Measurements from ENCODE around the gene ARHGAP10. TPM values are rescaled to one million over a fixed set of nuclear protein-coding genes. Genes with fewer than 3 reads are reported as not detected.

ARHGAP10 gene
- total RNA-seq, 1 donor from 2014 or later = 111 TPM

DNA sequence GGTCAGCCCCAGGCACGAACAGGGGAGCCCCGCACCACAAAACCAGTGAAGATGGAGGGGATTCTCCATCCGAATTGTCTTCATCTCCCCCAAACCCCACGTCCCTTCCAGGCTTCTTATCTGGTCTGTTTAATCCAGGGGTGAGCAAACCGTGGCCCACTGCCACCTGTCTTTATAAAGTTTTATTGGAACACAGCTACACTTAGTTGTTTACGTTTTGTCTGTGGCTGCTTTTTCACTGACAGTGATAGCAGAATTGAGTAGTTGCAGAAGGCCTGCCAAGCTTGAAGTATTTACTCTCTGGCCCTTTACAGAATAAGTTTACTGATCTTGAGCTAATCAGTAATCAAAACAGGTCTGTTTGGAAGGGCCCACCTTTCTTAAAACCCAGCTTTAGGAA lies 324.0 kb downstream of the ARHGAP10 start:
- TF ChIP-seq, protein P1, sequence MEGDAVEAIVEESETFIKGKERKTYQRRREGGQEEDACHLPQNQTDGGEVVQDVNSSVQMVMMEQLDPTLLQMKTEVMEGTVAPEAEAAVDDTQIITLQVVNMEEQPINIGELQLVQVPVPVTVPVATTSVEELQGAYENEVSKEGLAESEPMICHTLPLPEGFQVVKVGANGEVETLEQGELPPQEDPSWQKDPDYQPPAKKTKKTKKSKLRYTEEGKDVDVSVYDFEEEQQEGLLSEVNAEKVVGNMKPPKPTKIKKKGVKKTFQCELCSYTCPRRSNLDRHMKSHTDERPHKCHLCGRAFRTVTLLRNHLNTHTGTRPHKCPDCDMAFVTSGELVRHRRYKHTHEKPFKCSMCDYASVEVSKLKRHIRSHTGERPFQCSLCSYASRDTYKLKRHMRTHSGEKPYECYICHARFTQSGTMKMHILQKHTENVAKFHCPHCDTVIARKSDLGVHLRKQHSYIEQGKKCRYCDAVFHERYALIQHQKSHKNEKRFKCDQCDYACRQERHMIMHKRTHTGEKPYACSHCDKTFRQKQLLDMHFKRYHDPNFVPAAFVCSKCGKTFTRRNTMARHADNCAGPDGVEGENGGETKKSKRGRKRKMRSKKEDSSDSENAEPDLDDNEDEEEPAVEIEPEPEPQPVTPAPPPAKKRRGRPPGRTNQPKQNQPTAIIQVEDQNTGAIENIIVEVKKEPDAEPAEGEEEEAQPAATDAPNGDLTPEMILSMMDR (IDR thresholded peaks at IDR 0.05) = no peak
- Mint-ChIP-seq H3K36me3 (ENCODE audit: low read depth) (peaks cover 10% of the 10 kb centered on the region), H3K27me3 (ENCODE audit: low read depth) (no peaks in the 10 kb centered on the region), H3K4me1 (ENCODE audit: low read depth) (peaks cover 57% of the 10 kb centered on the region), H3K9me3 (ENCODE audit: low read depth) (no peaks in the 10 kb centered on the region), H3K4me3 (ENCODE audit: unreplicated experiment) (no peak overlapping the region), H3K27ac (ENCODE audit: unreplicated experiment) (peak overlapping the region; percentile 11)
- DNase-seq (ENCODE audit: low spot score) = no peak

DNA sequence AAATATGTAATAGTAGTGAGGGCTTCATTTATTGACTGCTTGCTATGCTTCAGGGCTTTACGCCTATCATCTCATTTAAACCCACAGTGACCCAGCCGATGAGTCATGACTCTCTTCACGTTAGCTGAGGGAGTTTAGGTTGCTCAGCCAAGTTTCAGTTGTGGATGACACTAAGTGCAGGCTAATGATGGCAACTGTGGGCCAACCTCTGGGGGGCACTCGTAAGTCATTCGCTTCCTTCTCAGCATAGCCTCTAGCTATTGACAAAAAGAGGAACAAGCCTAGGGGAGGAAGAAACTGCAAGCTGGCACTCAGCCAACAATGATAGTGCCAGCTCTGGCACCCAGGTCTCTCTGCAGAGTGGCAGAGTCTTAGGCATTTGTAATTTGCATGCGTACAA lies 325.0 kb downstream of the ARHGAP10 start:
- Mint-ChIP-seq H3K4me1 (ENCODE audit: low read depth) (peaks cover 65% of the 10 kb centered on the region), H3K27me3 (ENCODE audit: low read depth) (no peaks in the 10 kb centered on the region), H3K4me3 (ENCODE audit: unreplicated experiment) (no peak overlapping the region), H3K36me3 (ENCODE audit: low read depth) (peaks cover 10% of the 10 kb centered on the region), H3K9me3 (ENCODE audit: low read depth) (no peaks in the 10 kb centered on the region), H3K27ac (ENCODE audit: unreplicated experiment) (peak overlapping the region; percentile 9)
- no peak for DNase-seq (ENCODE audit: low spot score)
- TF ChIP-seq, protein P1 (IDR thresholded peaks at IDR 0.05) = no peak

DNA sequence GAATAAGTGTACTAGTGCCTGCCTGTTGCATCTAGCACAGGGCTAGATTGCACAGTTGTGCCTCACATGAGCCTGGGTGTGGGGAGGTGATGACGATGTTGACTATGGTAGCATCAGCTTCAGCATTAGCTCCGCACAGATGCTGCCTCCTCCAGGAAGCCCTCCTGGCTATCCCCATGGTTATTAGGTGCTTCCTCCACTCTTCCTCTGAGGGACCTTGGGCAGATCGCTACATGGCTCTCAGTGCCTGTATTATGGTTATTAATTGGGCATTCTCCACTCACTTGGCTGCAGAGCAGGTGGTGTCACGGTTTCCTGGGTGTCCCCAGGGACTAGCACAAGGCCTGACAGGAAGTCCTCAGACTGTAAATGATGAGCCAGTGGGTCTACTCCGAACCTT lies 325.6 kb downstream of the ARHGAP10 start:
- peaks cover 68% of the 10 kb centered on the region for H3K4me1 Mint-ChIP-seq (ENCODE audit: low read depth)
- TF ChIP-seq, protein P1 (IDR thresholded peaks at IDR 0.05) = no peak
- H3K4me3 Mint-ChIP-seq (ENCODE audit: unreplicated experiment) = no peak overlapping the region
- H3K27me3 Mint-ChIP-seq (ENCODE audit: low read depth) = no peaks in the 10 kb centered on the region
- peaks cover 13% of the 10 kb centered on the region for H3K36me3 Mint-ChIP-seq (ENCODE audit: low read depth)
- no peak for DNase-seq (ENCODE audit: low spot score)
- H3K27ac Mint-ChIP-seq (ENCODE audit: unreplicated experiment) = no peak overlapping the region
- no peaks in the 10 kb centered on the region for H3K9me3 Mint-ChIP-seq (ENCODE audit: low read depth)

DNA sequence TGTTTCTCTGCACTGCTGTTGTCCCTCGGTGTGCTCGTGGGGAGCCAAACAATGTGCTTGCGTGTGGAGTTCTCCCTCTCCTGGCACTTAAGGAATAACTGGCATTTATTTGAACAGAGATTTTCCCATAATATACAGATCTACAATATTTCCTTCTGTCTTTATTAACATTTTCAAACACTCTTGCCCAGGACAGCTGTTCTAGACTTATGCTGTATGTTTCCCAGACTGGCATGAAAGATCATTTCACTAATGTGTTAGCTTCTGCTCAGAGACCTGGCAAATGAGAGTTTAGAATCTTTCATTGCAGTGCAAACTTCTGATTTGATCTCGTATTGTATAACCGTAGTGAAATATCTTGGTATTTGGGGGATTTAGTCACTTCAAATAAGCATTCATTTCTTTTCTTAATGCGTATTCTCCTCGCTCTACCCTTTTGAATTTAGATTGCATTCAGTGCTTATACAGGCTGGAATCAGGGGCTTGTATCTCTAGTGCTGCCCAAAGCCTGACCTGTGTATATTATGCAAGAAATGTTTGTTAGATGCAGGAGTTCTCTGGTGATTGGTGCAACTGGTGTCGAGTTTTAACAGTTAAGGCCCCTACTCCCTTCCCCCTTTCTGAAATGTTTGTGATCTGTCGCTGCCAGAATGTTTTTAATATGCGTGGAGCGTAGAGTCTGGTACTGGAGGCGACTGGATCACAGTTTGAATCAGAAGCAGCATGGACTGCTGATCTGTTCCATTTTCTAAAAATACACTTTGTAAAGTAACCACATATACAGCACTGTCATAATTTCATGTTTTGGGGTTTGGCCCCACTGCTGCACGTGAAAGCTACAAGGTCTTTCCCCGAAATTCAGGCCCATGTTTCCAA lies 326.3 kb downstream of the ARHGAP10 start:
- H3K9me3 Mint-ChIP-seq (ENCODE audit: low read depth) = no peaks in the 10 kb centered on the region
- no peaks in the 10 kb centered on the region for H3K27me3 Mint-ChIP-seq (ENCODE audit: low read depth)
- H3K36me3 Mint-ChIP-seq (ENCODE audit: low read depth) = peaks cover 12% of the 10 kb centered on the region
- peaks cover 67% of the 10 kb centered on the region for H3K4me1 Mint-ChIP-seq (ENCODE audit: low read depth)
- no peak for DNase-seq (ENCODE audit: low spot score)
- H3K4me3 Mint-ChIP-seq (ENCODE audit: unreplicated experiment) = no peak overlapping the region
- H3K27ac Mint-ChIP-seq (ENCODE audit: unreplicated experiment) = no peak overlapping the region
- TF ChIP-seq, protein P1 (IDR thresholded peaks at IDR 0.05) = no peak

DNA sequence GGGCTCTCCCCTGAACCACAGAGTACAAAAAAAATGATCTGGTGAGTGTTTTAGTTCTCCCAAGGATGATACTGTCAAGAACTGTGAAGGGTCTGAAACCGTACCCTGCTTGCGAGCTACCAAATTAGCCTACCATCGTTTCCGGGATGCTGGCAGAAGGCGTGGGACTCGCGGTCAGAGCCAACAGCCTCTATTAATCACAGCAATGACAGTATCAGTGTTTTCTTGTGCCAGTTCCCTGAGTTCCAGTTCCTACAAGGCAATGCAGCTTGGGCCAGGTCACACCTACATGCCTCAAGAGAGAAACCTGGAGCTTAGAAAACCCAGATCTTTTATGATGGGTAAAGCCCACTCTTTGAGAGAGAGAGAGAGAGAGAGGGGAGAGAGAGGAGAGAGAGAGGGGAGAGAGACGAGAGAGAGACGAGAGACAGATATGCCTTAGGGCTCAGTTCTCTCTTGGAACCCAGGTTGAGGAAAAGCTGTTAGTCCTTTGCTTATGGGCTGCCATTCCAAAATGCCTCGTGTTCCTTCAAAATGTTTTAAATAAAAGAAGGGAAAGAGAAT lies 327.8 kb downstream of the ARHGAP10 start:
- DNase-seq (ENCODE audit: low spot score) = no peak
- TF ChIP-seq, protein P1 (IDR thresholded peaks at IDR 0.05) = no peak
- Mint-ChIP-seq H3K36me3 (ENCODE audit: low read depth) (peaks cover 19% of the 10 kb centered on the region), H3K4me1 (ENCODE audit: low read depth) (peaks cover 55% of the 10 kb centered on the region), H3K27me3 (ENCODE audit: low read depth) (no peaks in the 10 kb centered on the region), H3K9me3 (ENCODE audit: low read depth) (no peaks in the 10 kb centered on the region), H3K4me3 (ENCODE audit: unreplicated experiment) (no peak overlapping the region), H3K27ac (ENCODE audit: unreplicated experiment) (no peak overlapping the region)

Measured in chondrocyte (in vitro differentiated cells).